SK-MEL-5 (cell line): Measurements from ENCODE around the gene MYO10. TPM values are rescaled to one million over a fixed set of nuclear protein-coding genes. Genes with fewer than 3 reads are reported as not detected.

Experiments
- DNase-seq: peaks from one replicate; pipeline ENCODE4 v3.0.0-alpha.2; 2016; ENCODE audit warnings: low read depth, low spot score
- in situ Hi-C: cut with HindIII; loops from 2 replicates; pipeline ENCODE4 v1.10.0; 2016; ENCODE audit warnings: low sequenced_read_pairs, high pct_unique_total_duplicates, low pct_unique_long_range_greater_than_20kb
- total RNA-seq: library from RNA; depleted of rRNA; stranded (reverse); fragments of >200 nt; shearing (Covaris generic); gene quantifications from 2 replicates; pipeline ENCODE4 v1.2.3, GENCODE V29; 2014

Gene MYO10
- total RNA-seq, 1 experiment from 2014 or later, result 161 TPM

DNA sequence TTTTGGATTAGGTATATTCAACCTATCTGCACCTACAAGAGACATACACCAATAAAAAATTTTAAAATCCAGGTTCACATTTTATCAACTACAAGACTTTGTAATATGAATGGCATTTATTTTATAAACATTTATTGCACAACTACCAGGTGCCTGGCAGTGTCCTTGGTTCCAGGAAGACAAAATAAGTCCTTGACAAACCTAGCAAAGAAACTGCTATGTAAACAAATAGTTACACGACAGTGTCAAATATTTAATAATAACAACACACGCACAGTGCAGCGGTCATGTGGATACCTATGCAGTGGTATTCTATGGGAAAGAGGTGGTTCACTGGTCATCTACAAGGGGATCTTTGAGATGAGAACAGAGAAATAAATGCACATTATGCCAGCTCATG, 120.7 kb downstream of the MYO10 start:
- in situ Hi-C loops, result no loop called here
- no peak for DNase-seq

- in situ Hi-C loops, result no loop called here
- DNase-seq, result no peak
Observed at GRCh38 chr5:16812911-16813310, 123.2 kb downstream of the MYO10 start.

- in situ Hi-C loops, result no loop called here
- DNase-seq, result no peak
Observed at GRCh38 chr5:16812448-16812847, 123.6 kb downstream of the MYO10 start.

- in situ Hi-C loops, result no loop called here
Observed at GRCh38 chr5:16810208-16810854, 125.8 kb downstream of the MYO10 start.

DNA sequence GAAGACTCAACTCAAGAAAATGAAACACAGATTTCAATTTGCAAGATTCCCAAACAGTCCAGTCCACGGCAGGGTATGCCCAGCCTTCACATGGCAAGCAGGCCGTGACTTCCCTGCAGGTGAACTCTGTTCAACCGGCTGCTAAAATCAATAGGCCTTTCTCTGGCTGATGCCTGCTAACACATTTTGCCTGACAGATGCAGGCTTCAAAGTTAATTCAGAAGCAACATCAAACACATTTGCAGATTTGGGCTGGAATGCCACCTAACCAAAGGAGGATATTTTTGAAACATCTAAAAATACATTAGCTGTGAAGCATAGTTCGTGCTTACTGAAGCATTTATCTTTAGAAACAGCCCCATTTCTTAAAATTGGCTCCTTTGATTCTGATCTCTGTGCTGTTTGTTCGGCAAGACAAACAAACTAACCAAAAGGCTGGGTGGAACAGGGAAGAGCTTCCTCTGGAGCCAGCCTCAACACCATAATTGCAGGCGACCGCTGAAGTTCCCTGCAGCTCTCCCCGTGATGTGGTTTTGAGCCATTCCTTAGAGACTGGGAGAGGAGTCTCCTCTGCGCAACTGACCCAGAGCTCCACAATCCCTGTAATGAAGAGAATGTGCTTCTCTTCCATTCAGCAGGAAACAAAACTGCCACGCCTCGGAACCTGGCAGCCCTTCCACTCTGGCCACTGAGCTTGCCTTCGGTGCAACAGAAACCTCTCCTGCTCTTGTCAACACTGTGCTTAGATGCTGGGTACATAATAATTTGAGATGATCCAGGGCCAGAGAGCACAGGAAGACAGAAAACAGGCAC, 126.5 kb downstream of the MYO10 start:
- in situ Hi-C loops, result no loop called here
- DNase-seq, result peak; percentile 56

More at GRCh38 chr5:16810208-16810854, 125.8 kb downstream of the MYO10 start:
- no peak for DNase-seq

GRCh38 chr5:16809010-16809394, 127.1 kb downstream of the MYO10 start:
- DNase-seq, result no peak
- in situ Hi-C loops, result no loop called here

- DNase-seq, result no peak
- in situ Hi-C loops, result no loop called here
Observed at GRCh38 chr5:16808021-16808420, 128.1 kb downstream of the MYO10 start.

GRCh38 chr5:16807547-16807864, 128.6 kb downstream of the MYO10 start:
- in situ Hi-C loops, result no loop called here
- DNase-seq, result peak; percentile 53

DNA sequence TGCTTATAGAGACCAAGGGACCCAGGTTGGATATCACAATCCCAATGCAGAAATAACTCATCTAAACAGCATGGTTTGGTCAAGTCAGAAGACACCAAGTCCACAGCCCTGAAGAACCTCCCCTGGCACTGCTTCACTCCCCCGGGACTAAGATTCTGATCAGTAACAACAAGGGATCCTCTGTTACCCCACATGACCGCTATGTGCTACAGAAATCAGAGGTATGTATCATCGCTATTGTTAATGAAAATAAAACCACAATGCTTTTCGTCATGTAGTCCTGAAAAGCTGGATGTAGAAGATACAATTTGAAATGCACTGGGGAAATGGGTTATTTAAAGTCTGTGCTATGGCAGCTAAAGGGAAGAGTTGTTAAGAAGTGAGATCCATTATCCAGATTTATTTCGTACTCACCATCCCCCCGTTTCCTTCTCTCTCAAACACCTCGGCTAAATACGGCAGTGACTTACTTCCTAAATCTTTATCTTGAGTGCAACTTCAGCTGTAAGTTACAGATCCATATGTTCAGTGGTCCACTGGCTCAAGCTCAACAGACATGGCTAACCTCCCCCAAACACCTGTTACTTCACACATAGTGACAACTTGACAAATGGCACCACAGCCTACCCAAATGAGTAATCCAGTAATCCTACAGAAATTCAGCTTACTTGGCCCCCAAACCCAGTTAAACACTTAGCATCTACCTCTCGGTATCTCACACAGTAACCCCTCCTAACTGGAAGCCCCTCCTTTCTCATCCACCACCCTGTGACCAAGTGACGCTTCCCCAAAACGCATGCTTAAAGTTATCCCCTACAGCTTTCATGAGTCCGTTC, 129.2 kb downstream of the MYO10 start:
- peak; percentile 99 for DNase-seq
- in situ Hi-C loops, result no loop called here

GRCh38 chr5:16805486-16805885, 130.6 kb downstream of the MYO10 start:
- no peak for DNase-seq
- in situ Hi-C loops, result no loop called here

DNA sequence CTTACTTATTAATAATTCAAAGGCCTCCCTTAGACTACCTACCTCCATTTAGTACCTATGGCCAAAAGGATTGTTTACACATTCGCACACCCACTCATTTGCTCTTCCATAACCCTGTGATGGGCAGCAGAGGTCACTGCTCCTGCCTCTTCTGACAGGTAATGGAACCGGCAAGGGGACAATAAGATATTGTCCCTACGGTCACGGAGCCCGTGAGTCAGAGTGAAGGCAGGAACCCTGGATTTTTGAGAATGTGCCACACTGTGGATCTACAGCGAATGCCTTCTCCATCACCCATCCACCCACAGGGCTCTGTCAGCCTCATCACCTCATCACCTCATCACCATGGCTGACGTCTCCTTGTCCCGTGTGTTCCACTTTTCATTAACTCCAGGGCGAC, 132.3 kb downstream of the MYO10 start:
- DNase-seq, result no peak
- in situ Hi-C loops, result no loop called here

GRCh38 chr5:16800477-16800876, 135.6 kb downstream of the MYO10 start:
- in situ Hi-C loops, result no loop called here
- no peak for DNase-seq

GRCh38 chr5:16799796-16800195, 136.3 kb downstream of the MYO10 start:
- in situ Hi-C loops, result loop anchor here (25.0 kb wide), 1 partner anchor 388 kb away; no protein-coding TSS in a partner anchor

GRCh38 chr5:16797951-16798350, 138.1 kb downstream of the MYO10 start:
- in situ Hi-C loops, result loop anchor here (25.0 kb wide), 1 partner anchor 389 kb away; no protein-coding TSS in a partner anchor
- no peak for DNase-seq

More at GRCh38 chr5:16799796-16800195, 136.3 kb downstream of the MYO10 start:
- DNase-seq, result no peak

GRCh38 chr5:16794269-16794913, 141.7 kb downstream of the MYO10 start:
- in situ Hi-C loops, result loop anchor here (25.0 kb wide), 1 partner anchor 393 kb away; no protein-coding TSS in a partner anchor
- DNase-seq, result no peak

GRCh38 chr5:16792598-16793275, 143.4 kb downstream of the MYO10 start:
- in situ Hi-C loops, result loop anchor here (25.0 kb wide), 1 partner anchor 395 kb away; no protein-coding TSS in a partner anchor
- no peak for DNase-seq
